ENCODE results near the gene CBX1. TPM values are rescaled to one million over a fixed set of nuclear protein-coding genes. Genes with fewer than 3 reads are reported as not detected.

Gene CBX1
- total RNA-seq, 2 donors from 2014 or later, result 38.7 to 46.1 TPM

Small RNAs within 50 kb of the gene (microRNA-seq; reads per million reads assigned to microRNA genes)
- gene MIR152 (ENCODE audit: borderline microRNAs expressed in 2 of 2), result 1,543 to 3,058 reads per million in 2 donors

Other genes starting within 250 kb of the CBX1 start
- gene SP2, start 205.2 kb downstream of the CBX1 start, total RNA-seq, result 10 to 100 TPM; 13.0 to 15.8 TPM
- 10 to 100 TPM; 14.5 to 18.8 TPM for gene PNPO, start 159.9 kb downstream of the CBX1 start, total RNA-seq
- not detected for gene PRR15L, start 143.6 kb downstream of the CBX1 start, total RNA-seq
- 10 to 100 TPM; 80.3 to 95.8 TPM for gene CDK5RAP3, start 130.4 kb downstream of the CBX1 start, total RNA-seq
- gene COPZ2, start 63.7 kb downstream of the CBX1 start, total RNA-seq, result 100 to 1,000 TPM in 1 of 2 donors, 10 to 100 TPM in 1; 75.0 to 136 TPM
- gene NFE2L1, start 53.1 kb downstream of the CBX1 start, total RNA-seq, result 100 to 1,000 TPM; 255 to 263 TPM
- gene SNX11, start 6.3 kb upstream of the CBX1 start, total RNA-seq, result 10 to 100 TPM; 18.8 to 22.3 TPM

Data from posterior vena cava (tissue), 2 donors.